Sciatic nerve (tissue), 2 donors: ENCODE results near the gene CACNG1. TPM values are rescaled to one million over a fixed set of nuclear protein-coding genes. Genes with fewer than 3 reads are reported as not detected.
"Not testable (repeated sequence)": the region's sequence is repeated elsewhere in the genome, so short reads cannot be mapped to it uniquely, and the experiment has no call there.

Source experiments
- ATAC-seq: fragments of 200-7000 bp; cut with Tn5 transposase; one replicate; pipeline ENCODE4 v1.9.1; 2020; ENCODE audit warnings: mild to moderate bottlenecking, moderate library complexity
- DNase-seq: peaks from one replicate; pipeline ENCODE4 v3.0.0-alpha.2; 2020; ENCODE audit warnings: low spot score
- intact Hi-C: fragments of 100-400 bp; cut with DNase I; formaldehyde crosslinking; loops from one replicate; pipeline ENCODE4 v1.14.2; 2022
- total RNA-seq: library from RNA; stranded (reverse); fragmentation: NEBNext Ultra II Directional; extraction: Animal tissue kit (Norgen Biotek cat#: 25700); gene quantifications from one replicate; pipeline ENCODE4 v1.2.1, GENCODE V29; 2021
- donor health status: DM: no; HTN: no; CAD: no.
- donor health status: DM: no; HTN: no; CAD: no.

CACNG1 gene
- total RNA-seq, 1 donor from 2014 or later = not detected

GRCh38 chr17:67022451-67022810, 21.9 kb upstream of the CACNG1 start:
- ATAC-seq = no peak
- no peak for DNase-seq
- intact Hi-C loops = no loop called here

DNA sequence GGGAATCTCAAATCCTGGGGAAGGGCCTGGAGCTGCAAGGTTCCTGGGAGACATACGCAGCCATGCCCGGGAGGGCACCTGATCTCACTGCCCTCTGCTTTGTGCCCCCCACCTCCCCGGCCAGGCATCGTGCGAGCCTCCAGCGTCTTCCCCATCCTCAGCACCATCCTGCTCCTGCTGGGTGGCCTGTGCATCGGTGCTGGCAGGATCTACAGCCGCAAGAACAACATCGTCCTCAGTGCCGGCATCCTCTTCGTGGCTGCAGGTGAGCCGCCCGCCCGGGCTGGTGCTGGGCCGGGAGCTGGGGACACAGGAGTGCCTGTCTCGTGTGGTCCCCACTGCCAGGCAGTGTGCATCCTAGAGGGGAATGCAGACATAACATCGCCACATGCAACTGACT, 19.6 kb upstream of the CACNG1 start:
- no peak for DNase-seq
- ATAC-seq = no peak
- intact Hi-C loops = no loop called here

- ATAC-seq = no peak
- no peak for DNase-seq
- intact Hi-C loops = no loop called here
These were observed 19.1 kb upstream of the CACNG1 start for GRCh38 chr17:67025216-67025792.

- DNase-seq (no peak), ATAC-seq (no peak)
- intact Hi-C loops = no loop called here
These were observed 18.0 kb upstream of the CACNG1 start for GRCh38 chr17:67026341-67026740.

GRCh38 chr17:67027031-67027628, 17.2 kb upstream of the CACNG1 start:
- intact Hi-C loops = no loop called here
- DNase-seq = no peak
- ATAC-seq = no peak

DNA sequence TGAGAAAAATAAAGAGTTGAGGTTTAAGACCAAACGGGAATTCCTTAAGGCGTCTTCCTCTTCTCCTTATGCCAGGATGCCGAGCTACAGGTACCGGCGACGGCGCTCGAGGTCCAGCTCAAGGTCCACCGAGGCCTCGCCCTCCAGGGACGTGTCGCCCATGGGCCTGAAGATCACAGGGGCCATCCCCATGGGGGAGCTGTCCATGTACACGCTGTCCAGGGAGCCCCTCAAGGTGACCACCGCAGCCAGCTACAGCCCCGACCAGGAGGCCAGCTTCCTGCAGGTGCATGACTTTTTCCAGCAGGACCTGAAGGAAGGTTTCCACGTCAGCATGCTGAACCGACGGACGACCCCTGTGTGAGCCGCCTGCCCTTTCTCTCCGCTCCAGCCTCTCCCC, 13.7 kb upstream of the CACNG1 start:
- ATAC-seq = no peak
- intact Hi-C loops = no loop called here
- no peak for DNase-seq

GRCh38 chr17:67032382-67032781, 12.0 kb upstream of the CACNG1 start:
- ATAC-seq (no peak), DNase-seq (no peak)
- intact Hi-C loops = no loop called here

DNA sequence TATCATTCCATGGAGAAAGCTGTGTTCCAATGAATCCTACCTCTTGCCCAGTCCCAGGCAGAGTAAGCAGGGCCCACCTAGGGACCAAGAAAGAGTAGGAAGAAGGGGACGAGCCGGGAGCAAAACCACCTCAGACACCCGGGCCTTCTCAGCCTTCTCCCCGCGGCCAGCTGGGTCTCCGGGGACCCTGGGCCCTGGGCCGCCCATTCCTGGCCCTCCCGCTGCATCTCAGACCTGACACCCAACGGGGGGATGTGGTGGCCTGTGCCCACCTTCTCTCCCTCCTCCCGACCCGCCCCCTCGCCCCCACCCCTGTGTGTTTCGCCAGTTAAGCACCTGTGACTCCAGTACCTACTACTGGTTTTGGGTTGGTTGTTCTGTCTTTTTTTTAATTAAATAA, 11.4 kb upstream of the CACNG1 start:
- intact Hi-C loops = no loop called here
- DNase-seq (no peak), ATAC-seq (no peak)

GRCh38 chr17:67033613-67034012, 10.7 kb upstream of the CACNG1 start:
- ATAC-seq = no peak
- intact Hi-C loops = no loop called here
- DNase-seq = no peak

GRCh38 chr17:67035131-67036083, 8.9 kb upstream of the CACNG1 start:
- DNase-seq (no peak), ATAC-seq (no peak)
- intact Hi-C loops = loop anchor here (1.0 kb wide), 1 partner anchor 18 kb away; no protein-coding TSS in a partner anchor

- ATAC-seq (no peak), DNase-seq (no peak)
- intact Hi-C loops = no loop called here
These were observed 5.4 kb upstream of the CACNG1 start for GRCh38 chr17:67038861-67039365.

GRCh38 chr17:67040652-67041051, 3.7 kb upstream of the CACNG1 start:
- DNase-seq (no peak), ATAC-seq (no peak)
- intact Hi-C loops = no loop called here

- ATAC-seq, intact Hi-C loops, DNase-seq: not testable (repeated sequence)
These were observed 3.2 kb upstream of the CACNG1 start for GRCh38 chr17:67041119-67041518.

DNA sequence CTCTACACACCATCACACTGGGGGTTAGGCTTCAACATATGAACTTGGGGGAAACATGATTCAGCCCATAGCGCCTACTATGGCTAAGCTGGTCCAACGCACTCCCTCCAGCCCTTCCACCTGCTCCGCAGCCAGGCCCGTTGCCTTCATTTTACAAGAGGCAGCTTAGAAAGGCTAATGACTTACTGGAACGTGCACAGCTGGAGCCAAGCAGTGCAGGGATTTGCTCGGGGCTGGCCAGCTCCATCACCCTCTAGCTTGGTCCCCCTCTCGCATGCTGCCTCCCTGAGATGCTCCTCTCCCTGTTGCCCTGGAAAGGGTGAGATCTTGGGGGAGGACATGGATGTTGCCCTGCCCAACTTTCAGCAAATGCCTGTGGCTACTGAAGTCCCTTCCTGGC, 2.8 kb upstream of the CACNG1 start:
- no peak for DNase-seq
- intact Hi-C loops = no loop called here
- ATAC-seq = no peak

GRCh38 chr17:67041941-67042899, 2.1 kb upstream of the CACNG1 start:
- ATAC-seq (no peak), DNase-seq (no peak)
- intact Hi-C loops = no loop called here

GRCh38 chr17:67043283-67043682, 1.1 kb upstream of the CACNG1 start:
- ATAC-seq (no peak), DNase-seq (no peak)
- intact Hi-C loops = no loop called here

DNA sequence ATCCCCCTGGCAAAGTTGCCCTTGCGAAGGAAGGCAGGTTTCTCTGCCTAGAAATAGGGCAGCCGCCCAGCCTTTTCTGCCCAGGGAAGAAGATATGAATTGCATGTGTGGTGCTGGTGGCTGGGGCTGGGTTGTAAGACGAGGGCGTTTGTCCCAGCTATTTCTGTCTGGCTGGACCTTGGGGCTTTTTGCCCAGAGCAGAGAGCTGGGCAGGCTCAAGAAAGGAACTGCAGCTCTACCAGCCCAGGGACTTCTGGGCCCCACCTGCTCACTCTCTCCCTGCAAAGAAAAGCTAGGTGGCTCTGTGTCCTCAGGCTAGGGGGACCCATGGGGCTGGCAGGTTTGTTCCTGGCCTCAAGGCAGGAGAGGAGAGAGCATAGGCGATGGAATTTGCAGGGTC, 586 bp downstream of the CACNG1 start:
- no peak for DNase-seq
- no peak for ATAC-seq
- intact Hi-C loops = no loop called here

- ATAC-seq (no peak), DNase-seq (no peak)
- intact Hi-C loops = no loop called here
These were observed 2.0 kb downstream of the CACNG1 start for GRCh38 chr17:67046398-67046797.

DNA sequence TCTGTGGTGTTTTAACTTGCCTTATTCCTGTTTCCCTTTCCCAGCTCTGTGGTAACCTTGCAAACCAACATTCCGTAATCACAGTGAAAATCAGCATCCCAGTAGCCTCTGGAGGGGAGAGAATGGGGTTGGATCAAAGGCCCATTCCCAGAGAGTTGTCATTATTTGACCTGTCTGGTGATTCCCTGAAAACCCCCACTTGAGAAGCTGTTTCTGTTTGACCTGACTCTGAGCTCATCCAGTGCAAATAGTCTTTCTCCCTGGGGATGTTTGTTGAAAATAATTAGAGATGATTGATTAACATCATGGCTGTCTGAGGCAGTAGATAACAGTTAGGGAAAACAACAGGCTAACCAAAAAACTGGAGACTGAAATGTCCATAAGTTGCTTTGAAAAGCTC, 3.0 kb downstream of the CACNG1 start:
- intact Hi-C loops = no loop called here
- ATAC-seq (no peak), DNase-seq (no peak)
